Non-pigmented ciliary epithelial cell (primary cell): ENCODE results near the gene LCT.
"Not testable (repeated sequence)": the region's sequence is repeated elsewhere in the genome, so short reads cannot be mapped to it uniquely, and the experiment has no call there.

Source experiments
- DNase-seq: peaks from one replicate; pipeline ENCODE4 v3.0.0-alpha.2; 2010; ENCODE audit warnings: low read depth

Gene LCT

GRCh38 chr2:135831180-135831812 is 5.7 kb downstream of the LCT start:
- no peak for DNase-seq

GRCh38 chr2:135829378-135830135 is 7.4 kb downstream of the LCT start:
- DNase-seq = no peak

- DNase-seq = no peak
These were observed 10.4 kb downstream of the LCT start for GRCh38 chr2:135826544-135826943.

GRCh38 chr2:135825550-135826176 is 11.3 kb downstream of the LCT start:
- DNase-seq = no peak

- no peak for DNase-seq
These were observed 11.9 kb downstream of the LCT start for GRCh38 chr2:135825131-135825530.

GRCh38 chr2:135822855-135823254 is 14.1 kb downstream of the LCT start:
- no peak for DNase-seq

GRCh38 chr2:135821190-135821589 is 15.8 kb downstream of the LCT start:
- DNase-seq = no peak

GRCh38 chr2:135820003-135820618 is 16.9 kb downstream of the LCT start:
- DNase-seq = peak; percentile 53

GRCh38 chr2:135818937-135819610 is 17.9 kb downstream of the LCT start:
- DNase-seq = no peak

- DNase-seq = no peak
These were observed 19.0 kb downstream of the LCT start for GRCh38 chr2:135817951-135818350.

GRCh38 chr2:135817466-135817865 is 19.5 kb downstream of the LCT start:
- no peak for DNase-seq

- DNase-seq = no peak
These were observed 21.7 kb downstream of the LCT start for GRCh38 chr2:135815269-135815668.

- DNase-seq = no peak
These were observed 24.0 kb downstream of the LCT start for GRCh38 chr2:135812907-135813511.

- DNase-seq = not testable (repeated sequence)
These were observed 29.1 kb downstream of the LCT start for GRCh38 chr2:135807874-135808273.

GRCh38 chr2:135803278-135803677 is 33.7 kb downstream of the LCT start:
- no peak for DNase-seq

GRCh38 chr2:135802350-135802749 is 34.6 kb downstream of the LCT start:
- no peak for DNase-seq

- no peak for DNase-seq
These were observed 36.2 kb downstream of the LCT start for GRCh38 chr2:135800513-135801460.

- no peak for DNase-seq
These were observed 37.2 kb downstream of the LCT start for GRCh38 chr2:135799738-135800137.

GRCh38 chr2:135798762-135799161 is 38.2 kb downstream of the LCT start:
- DNase-seq = no peak

GRCh38 chr2:135798275-135798705 is 38.7 kb downstream of the LCT start:
- no peak for DNase-seq
